Hematopoietic multipotent progenitor cell treated with erythropoietin and hydrocortisone succinate and interleukin-3 and kit ligand, for 4 days (in vitro differentiated cells): Measurements from ENCODE around the gene HPSE2.
"Not testable (repeated sequence)": the region's sequence is repeated elsewhere in the genome, so short reads cannot be mapped to it uniquely, and the experiment has no call there.

Source experiments
- DNase-seq: peaks from one replicate; pipeline ENCODE4 v3.0.0-alpha.2; 2015

Gene HPSE2

DNA sequence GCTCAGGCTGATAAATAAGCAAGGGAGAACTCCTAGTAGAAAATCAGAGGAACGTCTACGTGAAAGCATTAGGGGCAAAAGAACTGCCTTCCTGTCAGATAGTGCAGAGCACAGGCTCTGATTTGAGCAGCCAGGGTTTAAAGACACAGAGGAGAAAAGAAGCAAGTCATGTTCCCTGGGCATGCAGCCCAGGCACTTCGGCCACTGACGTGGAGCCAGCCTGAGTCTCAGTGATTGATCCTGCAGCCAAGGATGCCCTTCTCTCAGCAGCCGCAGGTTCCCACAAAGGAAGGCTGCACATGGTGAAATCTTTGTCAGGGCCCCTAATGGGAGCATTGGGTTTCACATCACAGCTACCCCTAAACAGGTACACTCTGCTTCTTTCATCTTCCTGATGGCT, 627.2 kb downstream of the HPSE2 start:
- peak; percentile 46 for DNase-seq

DNA sequence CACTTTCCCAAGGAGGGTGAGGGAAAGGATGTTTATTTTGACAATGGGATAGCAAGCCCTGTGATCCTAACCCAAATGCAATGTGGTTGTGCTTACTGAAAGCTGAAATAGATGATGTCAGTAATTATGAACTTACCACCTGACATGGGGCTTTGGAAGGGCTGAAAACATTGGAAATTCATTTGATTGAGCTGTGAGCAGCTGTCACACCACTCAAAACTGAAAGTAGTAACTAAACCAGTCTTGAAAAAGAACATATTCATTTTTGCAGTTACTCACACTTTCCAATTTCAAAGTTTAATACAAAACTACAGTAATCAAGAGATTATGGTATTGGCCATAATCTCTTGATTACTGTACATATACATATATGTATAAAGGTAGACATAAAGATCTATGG, 633.4 kb downstream of the HPSE2 start:
- no peak for DNase-seq

DNA sequence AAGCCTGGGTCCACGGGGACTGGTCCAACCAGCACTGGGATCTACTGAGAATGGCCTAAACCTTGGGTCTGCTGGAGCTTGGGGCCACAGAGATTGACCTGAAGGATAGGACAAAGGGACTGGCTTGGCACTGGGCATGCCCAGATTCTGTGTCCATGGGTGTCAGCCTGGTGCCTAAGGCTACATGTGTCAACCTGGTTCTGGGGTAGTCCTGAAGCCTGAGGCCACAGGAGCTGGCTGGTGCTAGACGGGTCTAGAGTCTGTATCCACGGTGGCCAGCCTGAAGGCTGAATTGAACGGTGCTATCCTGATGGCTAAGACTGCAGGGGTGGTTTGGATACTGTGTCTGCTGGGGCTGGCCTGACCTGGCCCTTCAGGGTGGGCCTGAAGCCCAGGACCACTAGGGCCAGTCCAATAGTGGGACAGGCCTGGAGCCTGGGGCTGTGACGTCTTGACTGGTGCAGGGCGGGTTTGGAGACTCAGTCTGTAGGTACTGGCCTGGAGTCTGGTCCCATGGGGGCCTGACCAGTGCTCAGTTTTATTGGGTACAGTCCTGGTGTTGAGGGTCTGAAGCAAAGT, 636.5 kb downstream of the HPSE2 start:
- no peak for DNase-seq

DNA sequence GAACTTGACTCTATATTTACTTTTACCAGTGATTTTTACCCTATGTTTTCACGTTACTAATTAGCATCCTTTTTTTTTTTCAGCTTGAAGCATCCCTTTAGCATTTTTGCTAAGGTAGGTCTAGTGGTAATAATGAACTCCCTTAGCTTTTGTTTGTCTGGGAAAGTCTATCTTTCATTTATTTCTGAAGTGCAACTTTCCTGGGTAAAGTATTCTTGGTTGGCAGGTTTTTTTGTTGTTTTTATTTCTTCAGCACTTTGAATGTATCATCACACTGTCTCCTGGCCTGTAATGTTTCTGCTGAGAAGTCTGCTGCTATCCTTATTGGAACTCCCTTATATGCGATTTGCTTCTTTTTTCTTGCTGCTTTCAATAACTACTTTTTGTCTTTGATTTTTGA, 639.2 kb downstream of the HPSE2 start:
- no peak for DNase-seq

DNA sequence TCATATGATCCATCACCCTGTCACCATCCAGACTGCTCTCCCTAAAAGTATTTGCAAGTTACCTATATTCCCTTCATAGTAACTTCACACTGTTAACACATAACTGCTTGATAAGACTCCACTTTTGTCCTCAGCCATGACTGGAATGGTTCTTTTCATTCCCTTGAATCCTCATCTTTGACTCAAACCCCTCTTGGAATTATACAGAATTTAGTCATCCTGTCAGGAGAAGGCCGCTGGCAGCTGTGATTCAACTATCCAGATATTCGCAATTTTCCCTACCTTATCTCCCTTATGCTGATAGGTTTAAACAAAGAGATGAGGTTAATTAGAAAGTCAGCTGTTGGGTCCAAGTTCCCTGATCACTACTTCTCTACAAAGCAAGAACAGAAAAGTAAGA, 646.0 kb downstream of the HPSE2 start:
- DNase-seq, result no peak

DNA sequence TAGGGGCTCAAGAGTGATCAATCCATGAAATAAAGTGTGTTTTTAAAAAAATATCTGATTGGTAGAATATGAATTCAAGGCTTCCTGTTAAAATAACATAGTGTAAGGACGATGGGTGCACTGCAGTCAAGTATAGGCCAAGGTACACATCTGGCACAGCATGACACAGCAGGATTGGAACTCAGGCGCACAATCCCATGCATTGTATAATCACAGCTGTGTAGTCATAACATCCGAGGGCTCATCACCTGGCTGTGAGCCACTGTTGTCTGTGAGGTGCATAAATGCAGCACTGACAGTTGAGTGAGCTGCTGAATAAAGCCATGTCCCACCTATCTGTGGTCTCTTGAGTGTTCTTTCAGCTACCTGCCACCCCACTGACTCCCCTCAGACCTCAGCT, 646.6 kb downstream of the HPSE2 start:
- no peak for DNase-seq

DNA sequence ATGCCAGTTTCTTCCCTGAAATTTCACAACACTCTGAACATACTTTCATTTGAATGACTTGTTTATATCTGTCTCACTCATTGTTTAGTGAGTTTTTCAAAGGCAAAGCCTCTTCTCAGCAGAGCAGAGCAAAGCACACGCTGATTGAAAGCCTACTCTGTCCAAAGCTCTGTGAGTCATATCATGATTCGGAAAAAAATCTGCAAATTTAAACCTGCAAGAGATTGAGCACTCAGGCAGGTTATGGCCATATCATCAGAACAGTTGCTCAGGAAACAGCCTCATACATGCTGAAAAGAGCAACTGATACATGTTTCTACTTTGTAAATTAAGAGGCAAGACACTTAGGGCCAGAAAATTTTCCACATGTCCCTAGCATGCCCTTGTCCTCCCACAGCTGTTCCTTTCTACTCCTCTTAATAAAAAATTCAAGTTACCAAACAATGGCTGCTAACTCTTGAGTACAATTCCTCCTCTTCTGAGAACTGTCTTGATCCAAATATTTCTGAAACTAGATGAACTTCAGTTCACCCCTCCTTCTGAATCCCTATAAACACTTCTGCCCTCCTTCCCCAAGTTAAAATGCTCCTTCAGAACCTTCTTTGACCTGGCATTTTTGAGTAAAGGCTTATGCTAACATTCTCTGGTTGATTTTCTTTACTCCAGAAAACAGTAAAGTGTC, 648.4 kb downstream of the HPSE2 start:
- no peak for DNase-seq

DNA sequence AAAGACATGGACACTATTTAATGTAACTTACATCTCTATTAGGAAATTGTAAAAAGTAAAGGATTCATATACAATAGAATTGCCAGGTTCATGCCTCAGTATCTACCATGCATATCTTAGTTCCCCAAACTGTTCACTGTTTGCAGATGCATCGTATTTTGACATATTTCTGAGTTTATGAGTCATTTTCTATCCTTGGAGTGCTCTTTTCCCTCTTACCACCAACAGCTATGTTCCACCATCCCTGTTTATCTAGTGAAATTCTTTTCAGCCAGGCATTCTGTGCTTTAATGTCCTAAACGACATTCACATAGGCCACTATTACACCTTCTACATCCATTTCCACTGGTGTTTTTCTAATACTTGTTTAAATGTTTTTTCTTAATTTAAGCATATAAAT, 649.6 kb downstream of the HPSE2 start:
- DNase-seq, result no peak

DNA sequence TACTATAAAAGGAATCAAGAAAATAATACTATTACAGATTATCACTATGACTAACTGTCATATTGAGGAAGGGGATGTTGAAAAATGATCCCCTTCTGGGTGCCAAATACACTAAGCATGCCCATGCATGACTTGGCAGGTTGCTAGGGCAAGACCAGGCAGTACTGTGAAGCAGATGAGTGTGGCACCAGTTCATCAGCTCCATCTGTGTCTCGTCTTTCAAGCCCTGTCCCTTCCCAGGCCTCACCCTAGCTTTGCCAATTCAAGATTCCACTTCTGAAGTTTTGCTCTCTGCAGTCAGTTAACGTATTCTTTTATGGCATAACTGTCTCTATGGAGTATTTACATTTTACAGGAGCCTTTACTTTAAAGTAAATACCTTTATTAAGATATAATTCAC, 653.3 kb downstream of the HPSE2 start:
- DNase-seq, result no peak

DNA sequence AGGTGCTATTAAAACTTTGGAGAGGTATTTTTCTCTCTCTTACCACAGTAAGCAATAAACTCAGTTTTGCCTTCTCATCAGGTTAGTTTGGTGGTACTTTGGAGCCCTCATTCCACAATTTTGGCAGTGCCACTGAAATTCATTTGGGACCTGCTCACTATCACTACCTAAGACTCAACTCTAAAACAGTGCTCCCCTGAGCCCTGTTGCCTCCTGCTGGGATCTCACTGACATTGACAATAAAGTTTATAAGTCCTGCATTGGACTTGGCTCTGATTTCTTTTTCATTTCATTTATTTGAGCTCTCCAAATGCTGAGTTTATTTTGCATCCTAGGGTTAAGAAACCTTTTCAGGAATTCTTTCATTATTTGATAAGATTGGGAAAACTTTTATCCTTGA, 658.1 kb downstream of the HPSE2 start:
- peak; percentile 2 for DNase-seq

DNA sequence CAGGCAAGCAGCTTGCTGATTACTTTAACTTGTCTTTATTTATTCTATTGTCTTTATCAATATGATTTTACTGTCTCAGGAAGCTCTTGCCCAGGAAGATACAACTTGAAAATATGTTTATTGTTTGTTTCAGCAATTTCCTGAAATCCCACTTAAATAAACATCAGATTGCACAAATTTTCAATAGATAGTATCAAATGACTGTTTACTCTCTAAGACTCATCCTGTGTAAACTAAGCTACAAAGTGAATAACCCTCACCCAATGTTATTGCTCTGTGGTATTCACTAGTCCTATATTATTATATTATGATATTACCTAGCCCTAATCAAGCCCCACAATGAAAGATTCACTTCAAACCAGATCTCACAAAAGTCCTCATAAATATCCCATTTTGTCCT, 658.5 kb downstream of the HPSE2 start:
- DNase-seq, result no peak

DNA sequence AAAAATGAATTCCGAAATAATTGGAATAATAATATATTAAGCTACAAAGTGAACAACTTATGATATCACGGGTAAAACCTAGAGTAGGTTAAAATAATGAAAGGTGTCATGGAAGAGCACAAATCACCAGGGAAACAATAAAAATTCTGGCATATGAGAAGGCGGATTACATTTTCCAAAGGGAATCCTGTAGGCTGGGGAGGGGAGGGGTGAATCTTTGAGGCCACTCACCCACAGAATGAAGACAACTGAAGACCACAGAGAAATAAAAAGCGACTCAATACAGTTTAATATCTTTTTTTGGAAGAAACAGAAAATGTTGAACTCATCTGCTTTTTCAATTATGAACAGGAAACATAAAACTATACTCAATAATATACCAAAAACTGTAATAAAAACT, 659.6 kb downstream of the HPSE2 start:
- no peak for DNase-seq

DNA sequence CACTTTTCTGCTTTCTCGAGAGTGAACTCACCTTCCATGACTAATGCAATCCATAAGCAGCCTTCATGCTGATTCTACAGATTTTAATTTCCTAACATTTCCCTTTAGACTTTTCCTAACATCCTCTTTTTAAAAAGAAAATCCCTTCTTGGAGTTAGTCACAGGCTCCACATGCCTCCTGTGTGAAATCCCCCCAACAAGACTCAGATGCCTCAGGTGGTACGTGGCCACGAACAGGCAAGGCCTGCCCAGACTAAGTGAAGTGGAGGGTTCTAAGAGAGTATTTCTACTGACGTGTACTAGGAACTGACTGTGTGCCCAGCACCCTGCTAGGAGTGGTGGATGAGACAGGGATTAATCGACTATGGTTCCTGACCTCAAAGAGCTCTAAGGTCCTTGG, 663.1 kb downstream of the HPSE2 start:
- no peak for DNase-seq

DNA sequence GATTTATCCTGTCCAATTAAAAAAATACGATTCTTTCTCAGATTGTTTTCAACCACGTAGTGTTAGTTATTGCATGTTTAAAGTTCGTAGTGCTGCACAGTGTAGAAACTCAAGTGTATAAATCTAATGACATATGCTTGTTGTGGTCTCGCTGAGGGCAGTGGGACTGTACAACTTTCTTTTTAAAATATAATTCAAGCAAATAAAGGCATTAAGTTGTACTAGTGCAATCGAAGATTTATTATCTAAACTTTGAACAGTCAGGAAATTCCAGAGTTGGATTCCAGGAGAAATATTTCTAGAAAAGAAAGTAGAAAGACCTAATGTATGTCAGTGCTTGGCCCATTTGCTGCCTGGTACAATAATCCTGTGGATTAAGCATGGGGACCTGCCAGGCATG, 664.8 kb downstream of the HPSE2 start:
- DNase-seq, result no peak

DNA sequence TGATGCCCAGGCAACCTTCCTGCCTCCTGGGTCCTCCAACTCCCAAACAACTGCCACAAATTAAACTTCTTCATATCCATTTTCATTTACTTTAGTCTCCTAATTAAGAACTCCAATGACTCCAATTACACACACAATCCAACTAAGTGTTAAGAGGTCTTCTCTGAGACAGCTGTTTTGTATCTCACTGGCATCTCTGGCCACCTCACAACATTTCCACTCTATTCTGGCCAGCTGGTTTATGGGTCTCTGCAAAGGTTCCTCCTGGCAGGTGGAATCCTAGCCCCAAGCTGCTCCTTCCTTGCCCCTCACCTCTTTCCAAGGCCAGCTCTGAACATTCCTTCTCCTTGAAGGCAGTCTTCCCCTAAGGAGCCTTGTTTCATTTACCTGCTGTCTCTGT, 665.8 kb downstream of the HPSE2 start:
- DNase-seq, result no peak

DNA sequence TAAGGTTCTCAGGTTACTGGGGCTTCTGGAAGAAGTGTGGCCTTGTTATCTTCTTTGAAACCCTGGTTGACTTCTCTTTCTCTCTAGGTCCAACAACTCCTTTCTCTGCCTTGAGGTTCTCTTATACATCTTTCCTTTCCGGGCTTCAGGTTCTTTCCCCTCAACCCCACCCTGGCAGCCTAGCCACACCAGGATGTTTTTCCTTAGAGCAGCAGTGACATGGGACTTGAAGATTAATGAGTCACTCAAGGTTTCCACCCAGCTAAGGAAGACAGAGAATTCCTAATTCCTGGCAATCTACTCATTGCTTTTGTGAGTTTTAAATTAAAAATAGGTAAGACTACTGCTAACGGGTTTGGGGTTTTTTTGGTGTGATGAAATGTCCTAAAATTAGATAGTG, 667.1 kb downstream of the HPSE2 start:
- no peak for DNase-seq

DNA sequence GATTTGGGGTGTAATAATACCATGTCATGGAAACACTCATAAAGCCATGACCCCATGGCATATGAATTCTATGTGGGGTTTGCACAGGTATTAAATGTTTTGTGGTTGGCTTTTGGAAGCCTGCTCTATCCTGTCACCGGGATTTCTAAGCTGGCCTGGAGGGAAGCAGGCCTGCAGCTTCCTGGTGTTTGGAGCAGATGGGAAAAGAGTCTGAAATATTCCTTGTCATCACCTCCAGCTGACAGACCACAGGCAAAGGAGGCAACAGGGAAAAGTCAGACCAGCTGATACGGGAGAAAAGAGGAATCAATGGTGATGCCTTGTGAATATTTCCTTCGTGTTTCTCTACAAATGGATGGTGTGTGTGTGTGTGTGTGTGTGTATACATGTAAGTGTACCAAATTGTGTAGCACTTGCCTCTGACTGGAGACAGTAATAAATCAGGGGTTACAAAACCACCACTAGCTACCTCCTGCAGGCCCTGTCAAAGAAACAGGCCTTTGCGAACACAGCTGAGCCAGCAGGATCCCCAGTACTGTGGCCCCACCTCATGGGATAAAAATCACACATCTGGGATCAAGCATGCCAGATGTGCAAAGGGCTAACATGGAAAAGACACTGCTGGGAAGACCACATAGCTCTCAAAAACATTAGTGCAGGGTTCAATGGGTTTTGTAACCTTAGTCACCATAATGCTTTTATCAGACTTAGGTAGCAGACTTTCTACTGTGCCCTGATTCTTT, 668.1 kb downstream of the HPSE2 start:
- DNase-seq, result no peak

DNA sequence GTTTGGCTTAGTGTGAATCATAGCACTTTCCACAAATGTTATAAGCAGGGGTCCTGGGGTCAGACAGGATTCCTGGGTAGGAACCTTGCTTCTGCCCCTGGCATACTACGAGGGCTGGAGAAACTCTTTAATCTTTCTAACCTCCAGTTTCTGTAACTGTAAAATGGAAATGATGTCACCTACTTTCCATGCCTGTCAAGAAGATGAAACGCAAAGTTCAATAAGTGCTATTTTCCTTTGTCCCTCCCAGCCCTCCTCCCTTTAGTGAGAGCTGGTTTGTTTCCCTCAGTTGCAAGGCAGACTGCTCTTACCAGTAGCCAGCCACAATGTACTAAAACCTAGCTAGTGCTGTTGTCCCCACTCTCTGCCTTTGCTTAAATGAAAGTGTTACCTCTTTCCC, 671.8 kb downstream of the HPSE2 start:
- no peak for DNase-seq

DNA sequence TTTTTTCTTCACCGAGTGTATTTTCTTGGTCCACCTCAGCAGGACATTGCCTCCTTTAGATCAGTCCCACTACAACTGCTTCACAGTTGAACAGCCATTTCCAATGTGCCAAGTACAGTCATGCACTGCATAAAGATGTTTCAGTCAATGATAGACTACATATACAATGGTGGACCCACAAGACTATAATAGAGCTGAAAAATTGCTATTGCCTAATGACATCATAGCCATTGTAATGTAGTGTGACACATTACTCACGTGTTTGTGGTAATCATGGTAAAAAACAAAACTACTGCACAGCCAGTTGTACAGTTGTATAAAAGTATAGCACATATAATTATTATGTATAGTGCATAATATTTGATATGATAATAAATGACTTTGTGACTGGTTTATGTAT, 675.1 kb downstream of the HPSE2 start:
- DNase-seq, result no peak

DNA sequence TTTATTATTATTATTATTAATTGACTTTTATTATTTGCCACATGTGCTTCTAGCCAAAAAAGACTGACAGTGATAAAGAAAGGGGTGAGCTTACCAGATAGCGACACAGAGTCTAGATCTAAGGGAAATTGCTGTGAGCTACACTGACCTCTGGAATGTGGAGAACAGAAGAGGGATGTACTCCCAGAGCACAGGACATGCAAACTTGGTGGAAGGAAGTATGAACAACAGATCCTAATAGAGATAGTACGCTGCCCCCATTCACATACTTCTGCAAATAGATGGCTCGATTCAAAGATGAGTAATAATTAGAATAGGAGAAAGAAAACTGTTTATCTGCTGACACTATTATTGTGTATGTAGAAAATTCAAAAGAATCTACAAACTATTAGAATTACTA, 679.6 kb downstream of the HPSE2 start:
- no peak for DNase-seq

DNA sequence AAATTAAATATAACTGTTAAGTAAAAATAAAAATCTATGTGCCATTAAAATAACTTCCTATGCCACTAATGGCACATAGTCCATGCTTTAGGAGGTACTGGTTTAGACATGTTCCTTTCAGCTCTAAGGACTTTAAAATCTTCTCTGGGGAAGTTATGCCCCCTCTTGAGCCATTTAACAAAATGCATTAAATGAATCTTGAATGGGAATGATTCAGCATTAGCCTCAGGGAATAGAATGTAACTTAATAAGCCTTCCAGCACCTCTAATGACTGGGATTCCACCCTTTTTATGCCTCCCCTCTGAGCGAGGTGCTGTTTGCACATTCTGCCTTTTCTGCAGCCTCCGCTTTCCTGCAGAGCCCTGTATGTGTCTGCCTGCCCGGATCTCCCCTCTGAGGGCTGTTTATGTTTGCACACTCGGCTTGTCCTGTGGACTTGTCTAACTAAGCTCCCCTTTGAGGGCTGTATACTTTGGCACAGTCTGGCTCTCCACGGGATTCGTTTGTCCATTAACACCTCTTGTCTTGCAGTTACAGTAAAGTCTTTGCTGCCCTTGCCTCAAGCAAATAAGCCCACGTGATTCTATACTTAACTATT, 680.5 kb downstream of the HPSE2 start:
- DNase-seq, result no peak

DNA sequence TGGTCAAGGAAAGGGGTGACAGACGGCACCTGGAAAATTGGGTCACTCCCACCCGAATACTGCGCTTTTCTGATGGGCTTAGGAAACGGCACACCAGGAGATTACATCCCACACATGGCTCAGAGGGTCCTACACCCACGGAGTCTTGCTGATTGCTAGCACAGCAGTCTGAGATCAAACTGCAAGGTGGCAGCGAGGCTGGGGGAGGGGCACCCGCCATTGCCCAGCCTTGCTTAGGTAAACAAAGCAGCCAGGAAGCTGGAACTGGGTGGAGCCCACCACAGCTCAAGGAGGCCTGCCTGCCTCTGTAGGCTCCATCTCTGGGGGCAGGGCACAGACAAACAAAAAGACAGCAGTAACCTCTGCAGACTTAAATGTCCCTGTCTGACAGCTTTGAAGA, 694.1 kb downstream of the HPSE2 start:
- not testable (repeated sequence) for DNase-seq

DNA sequence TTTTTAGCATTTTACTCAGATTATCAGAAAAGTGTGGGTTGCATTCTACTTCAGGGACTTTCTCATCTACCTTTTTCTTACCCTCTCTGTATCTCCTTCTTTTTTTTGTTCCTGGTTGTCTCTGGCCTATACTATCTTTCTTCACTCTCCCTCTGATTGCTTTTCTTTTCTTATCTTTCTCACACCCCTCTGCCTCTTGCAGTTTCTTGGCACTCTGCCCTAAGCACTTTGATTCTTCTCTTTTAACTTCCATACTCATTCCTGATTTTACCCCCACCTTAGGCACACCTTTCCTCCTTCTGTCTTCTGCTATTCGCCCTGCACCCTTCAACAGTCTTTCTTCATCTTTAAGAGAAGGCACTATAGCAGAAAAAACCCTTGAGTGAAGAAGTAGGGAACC, 696.1 kb downstream of the HPSE2 start:
- peak; percentile 4 for DNase-seq

DNA sequence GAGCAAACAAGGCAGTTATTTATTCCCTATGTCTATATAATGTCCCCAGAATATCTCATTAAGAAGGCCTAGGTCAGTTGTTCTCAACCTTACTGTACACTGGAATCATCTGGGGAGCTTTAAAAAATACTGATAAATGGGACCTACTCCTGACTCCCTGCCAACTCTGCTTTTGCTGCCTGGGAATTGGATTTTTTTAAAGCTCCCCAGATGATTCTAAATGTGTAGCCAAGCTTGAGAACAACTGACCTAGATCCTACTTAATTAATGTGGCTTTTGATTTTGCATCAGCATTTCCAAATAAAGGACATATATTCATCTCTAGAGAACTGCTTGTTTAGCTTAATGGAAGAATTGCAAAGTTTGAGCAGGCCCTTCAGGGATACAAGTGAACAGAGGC, 697.2 kb downstream of the HPSE2 start:
- no peak for DNase-seq
